Fibroblast of lung (primary cell): ENCODE results near the gene EFNA2.

Source experiments
- CTCF ChIP-seq, 2 donors: IDR thresholded peaks in 1 of 2; conservative IDR thresholded peaks in 1 of 2; 1 replicate in 1 of 2; 2 replicates in 1 of 2; pipeline ENCODE4 v1.5.1; 2011 to 2012; ENCODE audit warnings: low read length in 2 of 2, control low read depth in 1 of 2, inconsistent platforms in 1 of 2, low read depth in 1 of 2, mild to moderate bottlenecking in 1 of 2
- EZH2 ChIP-seq: IDR thresholded peaks from 2 replicates; pipeline ENCODE4 v1.5.1; 2012; ENCODE audit warnings: low read length, control low read depth, mild to moderate bottlenecking; ENCODE audit errors: missing control alignments

GRCh38 chr19:1238369-1239303 is 47.0 kb upstream of the EFNA2 start:
- TF ChIP-seq CTCF (conservative IDR thresholded peaks at IDR 0.05 in 1 of 2, IDR thresholded peaks at IDR 0.05 in 1 of 2; ENCODE audit: low read depth in 1 of 2, low read length in 2 of 2) (no peak), EZH2 (no peak)
